HG03039 (cell line): ENCODE results near the gene PLA1A.

Experiments used
- ATAC-seq: cut with Tn5 transposase; IDR thresholded peaks from one replicate; pipeline ENCODE4 v1.9.1; 2021; ENCODE audit warnings: mild to moderate bottlenecking, moderate library complexity; ENCODE audit not compliant: unreplicated experiment

PLA1A gene

DNA sequence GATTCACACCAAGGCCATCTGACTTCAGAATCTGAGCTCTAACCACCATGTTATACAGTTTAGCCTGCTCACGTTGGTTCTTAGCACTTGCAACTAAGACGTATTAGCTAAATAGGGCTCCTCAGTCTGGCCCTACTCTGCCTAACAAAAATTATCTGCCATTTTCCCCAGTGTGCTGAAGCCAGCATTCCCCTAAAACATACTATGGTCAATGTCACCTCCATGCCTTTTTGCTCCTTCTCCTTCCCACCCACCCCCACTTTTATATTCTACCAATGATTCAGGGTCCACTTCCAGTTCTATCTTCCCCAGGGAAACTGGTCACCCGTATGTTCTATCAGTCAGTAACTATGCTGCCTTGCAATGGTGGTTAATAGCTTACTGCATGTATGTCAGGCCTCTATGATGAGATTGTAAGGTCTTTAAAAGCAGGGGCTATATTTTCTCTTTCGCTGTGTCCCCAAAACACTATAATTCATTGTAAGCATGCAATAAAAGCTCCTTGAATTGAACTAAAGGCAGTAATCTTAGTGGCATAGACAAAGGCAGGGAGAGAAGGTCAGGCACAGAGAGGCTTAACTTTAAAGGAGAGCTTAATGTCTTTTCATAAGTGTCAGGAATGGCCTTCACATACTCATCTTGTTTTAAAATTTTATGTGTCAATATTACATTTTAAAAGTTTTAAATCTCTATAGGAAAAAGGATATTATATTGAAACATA, 39.4 kb downstream of the PLA1A start:
- ATAC-seq, result no peak

DNA sequence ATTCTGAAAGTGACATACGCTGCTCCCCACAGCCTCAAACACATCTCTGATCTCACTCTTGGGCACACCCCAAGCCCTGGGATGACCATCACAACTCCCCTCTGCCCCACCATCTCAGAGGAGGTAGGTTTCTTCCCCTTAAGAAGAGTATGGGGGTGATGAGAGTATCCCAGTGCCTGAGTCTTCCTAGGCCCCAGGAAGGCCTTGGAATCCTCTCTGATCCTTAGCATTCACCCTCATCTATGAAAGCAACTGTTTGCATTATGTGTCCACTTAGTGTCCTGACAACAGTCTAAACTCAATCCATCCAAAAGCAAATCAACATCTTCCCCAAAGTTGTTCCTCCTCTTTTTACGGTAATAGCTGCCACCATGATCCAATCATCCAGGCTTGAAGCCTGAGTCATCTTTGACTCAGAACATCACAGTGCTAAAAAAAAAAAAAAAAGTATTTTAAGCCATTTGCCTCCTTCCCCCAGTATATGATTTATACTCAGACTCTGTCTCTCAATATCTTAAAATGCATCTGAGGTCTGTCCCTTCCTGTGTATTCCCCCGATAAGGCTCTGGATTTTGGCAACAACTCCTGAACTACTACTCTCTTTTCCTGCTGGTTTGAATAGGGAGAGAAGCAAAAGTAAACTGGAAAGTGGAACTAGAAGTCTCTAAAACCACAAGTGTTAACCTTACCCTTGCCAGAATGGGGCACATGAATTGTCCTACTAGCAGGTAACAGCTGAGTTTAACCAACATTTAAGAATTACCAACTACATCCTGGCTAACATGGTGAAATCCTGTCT, 40.2 kb downstream of the PLA1A start:
- ATAC-seq, result peak; percentile 31

DNA sequence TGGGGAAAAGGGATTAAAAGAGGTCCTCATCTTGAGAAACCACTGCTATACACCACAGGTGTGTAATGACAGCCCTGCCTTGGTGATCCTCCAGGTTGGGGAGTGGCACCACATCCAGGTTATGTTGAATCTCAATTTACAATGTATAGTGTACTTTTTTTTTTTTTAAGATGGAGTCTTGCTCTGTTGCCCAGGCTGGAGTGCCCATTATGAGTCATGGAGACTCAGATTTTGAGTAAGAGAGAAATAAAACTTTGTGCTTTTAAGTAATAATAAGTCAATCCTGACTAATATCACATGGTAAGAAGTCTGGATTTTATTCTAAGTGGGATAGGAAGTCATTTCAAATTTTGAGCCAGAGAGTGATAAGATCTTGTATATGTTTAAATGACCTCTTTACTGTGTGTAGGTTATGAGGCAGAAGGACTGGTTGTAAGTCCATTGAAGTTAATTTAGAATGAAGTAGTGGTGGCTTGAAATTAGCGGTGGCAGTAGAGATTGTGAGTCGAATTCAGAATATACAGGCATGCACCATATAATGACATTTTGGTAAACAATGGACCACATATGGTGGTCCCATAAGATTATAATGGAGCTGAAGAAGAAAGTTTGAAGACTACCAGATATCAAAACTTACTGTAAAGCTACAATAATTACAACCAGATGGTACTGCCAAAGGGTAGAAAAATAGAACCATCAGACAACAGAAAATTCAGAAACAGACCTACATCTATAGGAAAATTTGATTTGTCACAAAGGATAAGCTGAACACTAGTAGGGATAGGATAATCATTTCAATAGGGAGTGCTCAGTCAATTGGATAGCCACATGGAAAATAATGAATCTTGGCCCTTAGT, 42.0 kb downstream of the PLA1A start:
- ATAC-seq, result no peak

DNA sequence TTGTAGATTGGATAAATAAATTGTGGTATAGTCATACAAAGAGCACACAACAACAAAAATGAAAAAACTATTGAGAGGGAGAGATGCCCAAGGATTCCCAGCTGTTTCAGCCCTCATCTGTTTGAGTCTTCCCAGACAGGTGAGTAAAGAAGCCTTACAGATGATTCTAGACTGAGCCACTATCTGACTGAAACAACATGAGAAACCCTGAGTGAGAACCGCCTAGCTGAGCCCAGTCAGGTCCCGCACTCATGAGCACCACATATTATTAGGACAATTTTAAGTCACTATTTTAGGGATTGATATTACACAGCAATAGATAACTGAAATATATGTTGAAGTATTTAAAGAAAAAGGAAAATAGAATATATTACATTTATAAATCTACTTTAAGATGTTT, 43.7 kb downstream of the PLA1A start:
- ATAC-seq, result no peak

DNA sequence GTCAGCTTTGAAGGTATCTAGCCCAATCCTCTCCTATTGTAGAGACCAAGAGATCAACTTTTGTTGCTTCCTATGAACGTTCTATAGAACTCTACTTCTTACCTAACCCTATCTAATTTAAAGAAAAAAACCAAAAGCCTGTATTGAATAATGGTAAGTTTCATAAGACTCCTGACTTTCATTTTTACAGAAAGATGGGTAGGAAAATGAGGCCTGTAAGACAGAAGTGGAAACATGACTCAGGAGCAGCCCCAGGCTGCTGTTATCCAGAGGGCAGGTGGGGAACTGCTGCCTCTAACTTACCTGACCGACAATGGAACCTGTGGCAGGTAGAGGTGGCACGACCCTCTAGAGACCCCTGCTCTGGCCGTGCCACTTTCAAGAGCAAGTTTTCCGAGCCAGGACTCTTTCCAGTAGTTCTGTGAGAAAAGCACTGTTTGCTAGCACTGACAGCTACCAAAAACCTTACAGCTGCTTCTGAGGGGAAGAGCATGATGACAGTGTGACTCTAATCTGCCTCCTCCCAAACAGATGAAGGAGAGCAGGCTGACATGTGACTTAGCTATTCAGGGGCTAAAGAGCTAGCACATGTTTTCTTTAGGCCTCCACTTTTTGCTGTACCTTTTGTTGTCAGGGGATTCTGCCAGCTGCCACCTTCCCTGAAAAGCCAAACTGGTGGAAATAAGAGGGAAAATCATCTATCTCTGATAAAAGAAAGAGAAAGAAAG, 45.2 kb downstream of the PLA1A start:
- ATAC-seq, result no peak

DNA sequence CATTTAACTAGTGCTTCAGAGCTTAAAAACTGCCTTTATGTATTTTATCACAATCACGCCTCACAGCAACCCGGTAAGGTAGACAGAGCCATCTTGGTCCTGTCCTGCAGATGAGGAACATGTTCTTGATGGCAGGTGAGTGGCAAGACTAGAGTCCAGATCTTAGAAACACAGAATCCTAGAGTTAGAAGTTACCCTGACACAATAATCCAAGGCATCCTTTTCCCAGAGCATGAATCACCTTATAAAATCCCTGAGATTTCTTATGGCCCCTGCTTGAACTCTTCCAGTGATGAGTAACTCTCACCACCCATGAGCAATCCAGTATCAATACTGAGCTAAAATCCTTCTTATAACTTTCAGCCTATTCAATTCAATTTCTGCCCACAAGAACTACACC, 45.8 kb downstream of the PLA1A start:
- no peak for ATAC-seq

DNA sequence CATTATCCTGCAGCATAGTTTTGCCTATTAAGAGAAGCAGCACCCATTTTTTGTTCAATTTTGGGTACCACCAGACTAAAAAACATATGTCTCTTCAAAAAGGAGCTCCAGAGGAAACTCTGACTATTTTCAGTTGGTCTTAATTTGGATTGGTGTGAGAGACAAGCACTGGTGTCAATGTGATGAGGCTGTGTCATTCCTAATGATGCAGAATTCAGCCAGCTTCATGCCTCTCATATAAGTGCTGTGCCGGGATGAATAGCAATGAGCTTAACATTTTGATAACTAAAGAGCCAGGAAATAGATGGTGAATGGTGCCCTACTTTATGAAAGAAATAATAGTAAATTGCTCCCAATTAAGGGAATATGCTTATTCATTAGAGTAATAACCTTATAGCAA, 46.8 kb downstream of the PLA1A start:
- ATAC-seq, result no peak

DNA sequence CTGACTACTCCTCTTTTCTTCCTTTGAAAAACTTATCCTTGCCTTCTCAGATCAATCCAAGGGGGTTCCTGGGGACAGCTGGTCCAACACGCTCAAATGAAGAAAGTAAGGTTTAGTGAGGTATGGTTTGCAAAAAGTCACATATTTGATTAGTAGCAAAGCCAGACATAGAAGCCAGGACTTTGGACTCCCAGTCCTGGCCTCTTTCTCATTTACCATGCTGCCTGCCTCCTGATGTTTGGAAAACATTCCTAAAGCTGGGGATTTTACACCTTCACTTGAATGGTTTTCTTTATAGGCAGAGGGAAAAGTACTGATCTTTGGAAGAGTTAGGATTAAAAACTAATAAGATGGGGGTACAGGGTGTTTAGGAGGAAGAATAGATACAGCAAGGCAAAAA, 48.1 kb downstream of the PLA1A start:
- ATAC-seq, result no peak

DNA sequence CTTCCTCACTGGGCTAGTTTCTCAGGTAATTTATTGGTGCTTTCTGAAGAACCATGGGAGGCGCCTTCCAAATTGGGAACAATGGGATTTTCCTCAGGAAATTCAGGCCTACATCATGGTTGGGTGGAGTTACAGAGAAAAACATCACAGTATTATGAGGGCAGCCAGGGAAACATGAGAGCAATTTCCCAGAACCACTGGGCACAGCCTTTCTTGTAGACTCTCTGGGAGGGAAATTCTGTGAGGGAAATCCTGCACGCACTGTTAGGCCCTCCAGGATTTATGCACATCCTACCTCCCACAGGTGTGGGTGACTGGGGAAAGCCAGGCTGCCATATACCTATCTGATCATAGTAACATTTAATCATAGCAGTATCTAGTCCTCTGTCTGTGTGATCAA, 49.5 kb downstream of the PLA1A start:
- no peak for ATAC-seq

DNA sequence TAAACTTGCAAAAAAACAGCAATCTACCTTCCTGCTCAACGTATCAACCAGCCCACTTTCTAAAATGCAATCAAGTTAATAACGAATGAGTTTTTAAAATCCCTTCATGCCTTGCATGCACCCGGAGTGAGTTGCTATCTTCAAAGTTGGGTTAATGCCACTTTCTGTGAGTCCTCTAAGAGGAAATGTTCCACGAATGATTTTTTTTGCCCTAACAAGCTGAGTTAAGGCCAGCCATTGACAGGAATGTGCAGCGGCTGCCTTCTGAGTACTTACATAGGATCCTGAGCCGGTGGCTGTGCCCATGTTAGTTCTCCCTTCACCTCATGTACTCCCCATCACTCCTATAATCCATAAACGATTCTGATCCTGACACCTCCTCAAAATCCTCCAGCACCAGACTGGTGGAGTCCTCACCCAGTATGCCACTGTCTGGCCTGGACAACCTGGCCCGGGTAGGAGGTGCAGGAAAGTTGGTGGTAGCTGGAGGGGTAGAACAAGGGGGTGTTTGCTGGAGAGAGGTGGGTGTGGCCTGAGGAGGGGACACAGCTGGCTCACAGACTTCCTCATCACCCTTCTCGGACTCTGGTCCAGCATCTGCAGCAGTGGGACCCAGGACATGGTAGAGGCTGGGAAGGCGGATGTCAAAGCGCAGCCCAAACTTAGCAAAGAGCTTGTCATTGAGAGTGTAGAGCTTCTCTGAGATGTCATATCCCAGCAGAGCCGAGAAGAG, 50.3 kb downstream of the PLA1A start:
- no peak for ATAC-seq

DNA sequence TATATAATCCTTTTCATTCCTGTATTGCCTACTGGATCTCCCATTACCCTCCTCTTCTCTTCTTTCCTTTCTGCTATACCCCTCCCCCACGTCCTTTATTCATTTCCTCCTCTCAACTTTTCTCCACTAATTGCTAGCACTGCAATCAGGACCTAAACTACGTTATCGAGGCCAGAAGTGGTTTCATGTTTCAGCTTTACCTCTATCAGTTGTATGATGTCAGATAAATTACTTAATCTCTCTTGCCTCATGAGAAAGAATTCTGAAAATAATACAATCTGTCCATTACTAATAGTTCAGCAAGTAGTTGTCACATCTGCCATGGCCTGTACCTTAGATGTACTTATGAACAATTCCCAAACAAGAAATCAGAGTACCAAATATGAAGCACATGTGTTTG, 52.1 kb downstream of the PLA1A start:
- no peak for ATAC-seq

DNA sequence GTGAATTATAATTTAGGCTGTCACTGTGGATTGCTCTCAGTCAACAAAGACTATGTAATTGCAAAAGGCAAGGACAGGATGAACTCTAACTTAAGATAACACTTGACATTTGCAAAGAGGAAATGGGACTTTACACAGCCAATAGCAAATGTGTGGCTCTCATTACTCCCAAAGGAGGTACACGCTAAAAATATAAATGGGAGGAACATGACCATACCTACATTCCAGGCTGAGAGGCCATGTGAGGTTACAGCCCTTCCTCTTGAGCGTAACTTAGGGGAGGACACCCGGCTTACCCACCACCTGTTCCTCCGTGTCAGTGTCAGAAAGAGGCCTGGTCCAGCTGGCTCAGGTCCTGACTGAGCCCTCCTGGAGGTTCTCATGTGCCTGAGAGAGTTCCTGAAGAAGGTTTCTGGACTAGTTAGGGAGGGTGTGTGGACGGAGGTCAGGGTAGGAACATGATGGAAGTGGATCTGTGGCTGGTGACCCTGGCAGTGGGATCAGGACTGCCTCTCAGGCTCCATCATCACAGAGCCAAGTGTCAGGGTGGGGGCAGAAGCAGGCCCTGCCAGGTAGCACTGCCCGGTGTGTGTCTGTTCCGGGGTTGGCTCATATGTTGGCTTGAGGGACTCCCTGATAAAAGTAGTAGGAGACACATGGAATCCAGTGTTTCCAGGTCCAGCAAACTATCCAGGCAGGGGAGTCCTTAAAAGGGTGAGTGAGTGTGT, 54.8 kb downstream of the PLA1A start:
- no peak for ATAC-seq

DNA sequence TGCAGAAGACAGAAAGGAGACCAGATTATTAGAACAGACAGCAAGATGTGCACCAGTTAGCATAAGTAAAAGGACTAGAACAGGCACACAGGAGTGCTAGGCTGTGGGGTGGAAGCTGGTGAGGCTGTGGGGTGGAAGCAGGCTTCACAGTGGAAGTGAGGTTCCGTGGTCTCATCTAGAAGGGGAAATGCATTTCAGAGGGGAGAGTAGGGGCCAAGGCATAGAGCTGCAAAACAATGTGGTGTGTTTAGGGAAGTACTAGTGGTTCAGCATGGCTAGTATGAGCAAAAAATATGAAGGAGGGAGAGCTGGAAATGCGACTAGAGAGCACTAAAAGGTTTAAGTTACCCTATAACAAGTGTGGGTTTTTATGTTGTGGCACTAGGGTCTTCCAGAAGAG, 56.2 kb downstream of the PLA1A start:
- ATAC-seq, result no peak

DNA sequence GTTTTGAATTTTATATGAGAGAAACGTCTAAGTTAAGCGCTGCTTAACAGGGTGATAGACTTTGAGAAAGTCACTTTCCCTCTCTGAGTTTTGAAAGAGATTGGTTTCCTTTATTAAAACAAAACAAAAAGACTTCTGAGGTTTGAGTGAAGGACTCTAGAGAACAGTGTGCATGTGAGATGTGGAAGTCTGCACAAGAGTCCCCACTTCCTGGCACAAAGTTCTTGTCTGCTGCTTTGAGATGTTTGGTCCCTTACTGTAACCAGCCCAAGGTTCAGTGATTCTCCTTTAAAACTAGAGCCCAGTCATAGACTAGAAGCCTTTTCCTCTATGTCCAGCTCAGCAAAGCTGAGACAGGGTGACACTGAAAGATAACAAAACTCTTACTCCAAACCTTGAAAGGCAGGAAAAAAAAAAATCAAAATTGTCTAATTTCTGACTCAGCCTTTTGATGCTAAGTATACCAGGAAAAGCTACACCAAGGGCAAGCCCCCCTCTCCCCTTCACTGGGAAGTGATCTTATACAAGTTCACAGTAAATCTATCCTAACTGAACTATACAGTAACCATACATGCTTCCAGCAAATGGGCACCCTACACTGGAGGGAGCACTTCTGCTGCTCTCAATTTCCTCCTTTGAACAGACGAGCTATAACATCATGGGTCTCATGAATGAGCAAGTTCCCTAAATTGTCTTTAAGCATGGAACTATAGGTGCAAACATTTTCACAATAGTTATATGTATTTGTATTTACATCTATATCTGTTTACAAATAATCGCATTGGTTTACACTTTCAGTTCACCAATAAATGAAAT, 60.4 kb downstream of the PLA1A start:
- ATAC-seq, result no peak

DNA sequence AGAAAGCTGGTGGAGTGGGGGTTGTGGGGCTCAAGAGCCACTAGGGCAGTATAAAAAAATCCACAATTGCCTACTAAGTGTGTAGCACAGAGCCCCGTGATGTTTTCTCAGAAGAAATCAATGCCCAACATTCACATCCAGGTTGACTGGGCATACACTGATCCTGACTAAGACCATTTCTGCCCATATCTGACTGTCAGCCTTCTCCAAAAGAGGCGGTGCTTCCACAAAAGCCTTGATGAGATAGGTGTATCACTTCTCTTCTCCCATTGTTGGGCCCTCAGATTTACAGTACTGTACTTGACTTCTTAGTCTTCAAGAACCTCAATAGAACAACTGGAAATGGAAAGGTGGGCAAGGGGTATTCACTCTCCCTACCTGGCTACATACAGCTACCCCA, 61.3 kb downstream of the PLA1A start:
- no peak for ATAC-seq

DNA sequence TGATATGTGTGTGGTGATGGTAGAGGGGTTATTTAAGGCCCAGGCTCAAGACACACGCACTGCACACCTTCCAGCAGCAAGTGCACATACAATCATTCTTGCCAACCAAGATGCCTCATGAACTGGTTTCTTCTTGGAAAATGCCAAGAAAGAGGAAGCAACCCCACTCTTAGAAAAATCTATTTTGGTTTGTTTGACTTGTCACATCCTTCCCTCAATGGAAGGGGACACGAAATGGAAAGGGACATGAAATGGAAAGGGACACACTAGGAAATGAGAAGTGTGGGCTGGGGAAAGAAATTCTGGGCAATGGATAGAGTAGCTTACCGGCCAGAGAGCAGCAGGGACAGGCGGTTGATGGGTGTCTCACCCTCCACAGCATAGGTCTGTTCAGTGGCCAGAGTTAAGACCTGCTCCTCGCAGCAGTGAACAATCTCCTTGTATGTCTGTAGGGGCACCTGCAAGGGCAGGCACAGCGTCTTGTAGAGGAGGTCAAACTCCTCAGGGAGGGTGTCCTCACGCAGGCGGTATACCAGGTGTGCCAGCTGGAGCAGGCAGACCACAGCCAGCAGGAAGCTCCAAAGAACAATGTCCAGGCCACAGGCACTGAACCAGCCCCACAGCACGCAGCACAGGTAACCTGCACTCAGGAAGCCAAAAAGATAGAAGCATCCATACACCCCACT, 62.1 kb downstream of the PLA1A start:
- no peak for ATAC-seq

DNA sequence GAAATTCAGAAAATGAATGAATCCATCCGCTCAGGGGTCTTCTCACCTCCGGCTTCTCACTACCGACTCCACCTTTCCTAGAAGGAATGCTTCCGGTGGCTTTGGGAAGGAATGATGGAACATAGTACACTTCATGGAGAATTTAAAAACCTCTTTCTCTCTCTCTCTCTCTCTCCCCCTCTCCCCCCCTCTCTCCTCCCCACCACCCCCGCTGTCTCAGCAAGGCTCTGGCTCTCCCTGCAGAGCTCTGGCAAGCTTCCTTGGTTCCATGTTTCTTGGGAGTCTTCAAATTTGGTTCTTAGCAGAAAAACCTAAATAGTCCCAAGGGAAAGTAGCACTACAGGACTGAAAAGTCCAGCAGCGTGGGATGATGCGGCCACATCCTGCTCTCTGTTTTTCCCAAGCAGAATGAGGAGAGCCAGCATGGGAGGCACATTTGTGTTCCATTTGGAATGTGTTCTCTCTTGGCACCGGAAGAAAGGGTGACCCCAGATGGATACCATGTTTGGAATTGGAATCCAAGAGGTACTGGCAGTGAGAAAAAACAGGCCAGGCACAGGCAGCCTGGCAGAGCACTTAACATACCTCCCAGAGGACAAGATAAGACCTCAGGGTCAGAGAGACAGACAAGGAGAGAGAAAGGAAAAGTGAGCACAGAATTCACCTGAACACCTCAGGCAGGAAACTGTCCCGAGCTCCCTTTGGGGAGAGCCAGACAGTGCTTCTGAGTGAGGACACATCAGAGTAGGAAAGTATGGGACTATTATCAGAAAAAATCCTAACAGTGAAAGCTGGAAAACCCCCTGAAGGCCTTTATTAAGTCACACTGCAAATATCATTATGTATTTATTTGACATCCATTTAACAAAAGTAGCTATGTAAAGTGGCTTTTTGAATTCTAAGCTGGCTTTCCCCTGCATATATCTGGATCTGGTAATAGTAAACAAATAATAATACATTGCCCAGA, 63.1 kb downstream of the PLA1A start, which contains the start of gene POPDC2:
Gene POPDC2, minus strand, starts transcription at position 116 of the 967 bp plus-strand sequence. CDS start 166 bp downstream, outside the sequence.
- no peak for ATAC-seq
